Activated naive CD8-positive, alpha-beta T cell treated with anti-CD3 and anti-CD28 coated beads for 36 hours (primary cell): ENCODE measurements around the gene NDUFC2. TPM values are rescaled to one million over a fixed set of nuclear protein-coding genes. Genes with fewer than 3 reads are reported as not detected.
A peak's percentile ranks its signal among the peaks of the same experiment; 100 is the strongest.
"Not testable (repeated sequence)": the region's sequence is repeated elsewhere in the genome, so short reads cannot be mapped to it uniquely, and the experiment has no call there.

ENCODE experiments used
- DNase-seq: peaks from one replicate; pipeline ENCODE4 v3.0.0; 2021
- H3K27ac Mint-ChIP-seq: one replicate; pipeline ENCODE4 v1.8.0; 2022; ENCODE audit warnings: mild to moderate bottlenecking, moderate library complexity, mixed read lengths
- H3K27me3 Mint-ChIP-seq: one replicate; pipeline ENCODE4 v1.8.0; 2022; ENCODE audit warnings: mild to moderate bottlenecking, mixed read lengths
- H3K36me3 Mint-ChIP-seq: one replicate; pipeline ENCODE4 v1.8.0; 2021; ENCODE audit warnings: mild to moderate bottlenecking, mixed read lengths
- H3K4me1 Mint-ChIP-seq: one replicate; pipeline ENCODE4 v1.8.0; 2021; ENCODE audit warnings: mixed read lengths
- H3K4me3 Mint-ChIP-seq: one replicate; pipeline ENCODE4 v1.8.0; 2022; ENCODE audit warnings: mild to moderate bottlenecking, moderate library complexity, mixed read lengths
- H3K9me3 Mint-ChIP-seq: one replicate; pipeline ENCODE4 v1.8.0; 2022; ENCODE audit warnings: mixed read lengths
- total RNA-seq, 2 experiments: library from RNA; stranded (reverse); gene quantifications; one replicate each; pipeline ENCODE4 v1.2.3, GENCODE V29; 2021

NDUFC2 gene
- total RNA-seq, result 100 to 1,000 TPM; 196 to 211 TPM

GRCh38 chr11:78079232-78080083 is at the start of gene NDUFC2:
Gene NDUFC2 (minus strand): TSS chr11:78079862. CDS start chr11:78079744, 118 bp downstream.
- Mint-ChIP-seq H3K27me3 (no peaks in the 10 kb centered on the region), H3K4me3 (peak within 1 kb of the TSS; percentile 90), H3K9me3 (no peaks in the 10 kb centered on the region), H3K4me1 (peaks cover 41% of the 10 kb centered on the region), H3K36me3 (peaks cover 3% of the 10 kb centered on the region), H3K27ac (peak within 1 kb of the TSS; percentile 91)
- DNase-seq, result peak; percentile 72

DNA sequence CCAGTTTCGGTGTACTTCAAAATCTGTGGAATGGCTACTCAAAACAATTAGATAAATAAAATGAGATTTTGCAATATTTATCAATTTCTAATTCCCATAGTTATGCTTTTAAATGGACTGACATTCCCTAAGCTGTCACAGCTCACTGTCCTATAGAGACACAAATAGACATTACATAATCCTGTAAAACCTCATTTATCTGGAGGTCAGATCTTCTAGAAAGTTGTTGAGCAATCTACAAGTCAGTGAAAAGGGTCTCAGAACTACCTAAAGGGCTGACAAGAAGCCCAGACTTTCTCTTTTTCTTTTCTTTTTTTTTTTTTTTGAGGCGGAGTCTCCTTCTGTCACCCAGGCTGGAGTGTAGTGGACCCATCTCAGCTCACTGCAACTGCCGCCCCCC is 47.7 kb upstream of the NDUFC2 start:
- no peak for DNase-seq
- Mint-ChIP-seq H3K4me1 (peaks cover 2% of the 10 kb centered on the region), H3K4me3 (no peak overlapping the region)

GRCh38 chr11:78112582-78113275 is 33.1 kb upstream of the NDUFC2 start:
- Mint-ChIP-seq H3K36me3 (peaks cover 17% of the 10 kb centered on the region), H3K4me1 (no peaks in the 10 kb centered on the region), H3K4me3 (no peak overlapping the region), H3K27me3 (no peaks in the 10 kb centered on the region), H3K9me3 (no peaks in the 10 kb centered on the region), H3K27ac (no peak overlapping the region)
- no peak for DNase-seq

More for the DNA sequence above, 47.7 kb upstream of the NDUFC2 start:
- peaks cover 8% of the 10 kb centered on the region for H3K36me3 Mint-ChIP-seq
- H3K9me3 Mint-ChIP-seq, result no peaks in the 10 kb centered on the region
- no peak overlapping the region for H3K27ac Mint-ChIP-seq
- no peaks in the 10 kb centered on the region for H3K27me3 Mint-ChIP-seq

DNA sequence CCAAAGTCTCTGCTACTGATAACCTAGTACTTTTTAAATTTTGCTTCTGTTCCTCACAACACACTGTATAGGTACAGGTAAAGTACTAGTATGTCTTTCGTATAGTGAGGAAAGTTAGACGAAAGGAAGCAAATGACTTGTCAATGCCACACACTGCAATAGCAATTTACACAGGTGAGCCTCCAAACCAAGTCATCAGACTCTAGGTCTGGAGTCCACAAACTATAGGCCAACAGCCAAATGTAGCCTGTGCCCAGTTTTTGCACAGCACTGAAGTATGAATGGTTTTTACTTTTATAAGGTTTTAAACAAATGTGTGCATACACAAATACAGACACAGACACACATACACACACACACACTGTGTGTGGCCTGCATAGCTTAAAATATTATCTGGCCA is 31.6 kb upstream of the NDUFC2 start:
- Mint-ChIP-seq H3K27me3 (no peaks in the 10 kb centered on the region), H3K4me3 (no peak overlapping the region), H3K36me3 (peaks cover 20% of the 10 kb centered on the region), H3K4me1 (no peaks in the 10 kb centered on the region), H3K27ac (no peak overlapping the region), H3K9me3 (no peaks in the 10 kb centered on the region)
- no peak for DNase-seq

DNA sequence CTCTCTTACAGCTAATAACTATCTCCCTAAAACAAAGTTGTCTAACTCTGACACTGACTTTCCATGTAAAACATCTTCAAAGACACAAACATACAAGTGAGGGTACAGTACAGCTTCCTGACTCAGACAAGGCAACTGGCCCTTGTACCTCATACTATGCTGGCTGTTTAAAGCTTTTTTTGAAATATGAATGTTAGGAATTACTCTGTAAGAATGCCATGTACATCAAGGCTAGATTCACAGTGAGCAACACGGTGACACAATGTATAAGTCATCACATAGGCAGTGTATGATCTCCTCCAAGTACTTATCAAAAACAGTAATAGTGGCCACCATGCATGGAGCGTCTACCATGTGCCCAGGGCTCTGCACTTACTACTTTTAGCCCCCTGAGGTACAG is 31.2 kb upstream of the NDUFC2 start:
- Mint-ChIP-seq H3K27me3 (no peaks in the 10 kb centered on the region), H3K4me1 (no peaks in the 10 kb centered on the region), H3K27ac (no peak overlapping the region), H3K36me3 (peaks cover 23% of the 10 kb centered on the region), H3K4me3 (no peak overlapping the region), H3K9me3 (no peaks in the 10 kb centered on the region)
- DNase-seq, result no peak

GRCh38 chr11:78110351-78110750 is 30.7 kb upstream of the NDUFC2 start:
- no peaks in the 10 kb centered on the region for H3K4me1 Mint-ChIP-seq
- no peak for DNase-seq
- no peak overlapping the region for H3K4me3 Mint-ChIP-seq
- peaks cover 24% of the 10 kb centered on the region for H3K36me3 Mint-ChIP-seq
- H3K27me3 Mint-ChIP-seq, result no peaks in the 10 kb centered on the region
- no peaks in the 10 kb centered on the region for H3K9me3 Mint-ChIP-seq
- no peak overlapping the region for H3K27ac Mint-ChIP-seq

DNA sequence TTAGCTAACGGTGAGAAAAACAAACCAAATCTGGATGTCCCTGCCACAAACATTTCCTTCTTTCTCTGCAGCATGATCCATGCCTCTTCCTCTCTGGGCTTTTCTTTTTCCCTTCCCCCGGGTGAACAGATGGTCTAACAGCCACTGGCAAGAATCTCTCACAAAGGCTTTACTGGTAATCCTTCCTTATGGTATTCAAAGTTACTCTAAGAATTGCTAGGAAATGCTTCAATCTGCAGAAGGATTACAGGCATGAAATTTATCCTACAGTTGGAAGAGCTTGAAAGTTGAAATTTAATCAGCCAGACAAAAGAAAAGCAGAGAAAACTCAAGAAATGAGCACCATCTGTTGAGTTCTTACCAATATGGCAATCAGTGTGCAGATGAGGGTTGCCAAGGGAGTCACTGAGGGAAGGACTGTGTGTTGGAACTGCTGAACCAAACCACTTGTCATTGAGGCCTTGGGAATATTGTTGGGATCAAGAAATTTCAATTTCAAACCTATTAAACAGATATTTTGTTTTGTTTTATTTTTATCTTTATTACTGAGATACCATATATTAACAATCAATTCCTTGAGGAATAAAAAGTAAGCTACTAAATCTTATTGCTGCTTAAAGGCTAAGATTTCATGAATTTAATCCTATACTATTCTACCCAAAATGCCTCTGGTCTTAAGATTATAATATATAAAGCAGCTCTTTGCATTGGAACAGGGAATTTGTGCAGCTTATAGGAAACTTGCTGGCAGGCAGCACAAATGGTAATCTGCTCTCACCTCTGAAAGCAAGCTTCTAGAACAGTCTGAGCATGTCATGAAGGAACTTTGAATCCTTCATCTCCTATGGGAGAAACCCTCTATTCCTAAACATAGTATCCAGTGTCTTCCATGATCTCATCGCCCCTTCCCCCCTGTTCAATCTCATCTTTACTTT is 29.7 kb upstream of the NDUFC2 start:
- Mint-ChIP-seq H3K36me3 (peaks cover 24% of the 10 kb centered on the region), H3K4me1 (no peaks in the 10 kb centered on the region), H3K27ac (no peak overlapping the region), H3K4me3 (no peak overlapping the region), H3K27me3 (no peaks in the 10 kb centered on the region), H3K9me3 (no peaks in the 10 kb centered on the region)
- no peak for DNase-seq

DNA sequence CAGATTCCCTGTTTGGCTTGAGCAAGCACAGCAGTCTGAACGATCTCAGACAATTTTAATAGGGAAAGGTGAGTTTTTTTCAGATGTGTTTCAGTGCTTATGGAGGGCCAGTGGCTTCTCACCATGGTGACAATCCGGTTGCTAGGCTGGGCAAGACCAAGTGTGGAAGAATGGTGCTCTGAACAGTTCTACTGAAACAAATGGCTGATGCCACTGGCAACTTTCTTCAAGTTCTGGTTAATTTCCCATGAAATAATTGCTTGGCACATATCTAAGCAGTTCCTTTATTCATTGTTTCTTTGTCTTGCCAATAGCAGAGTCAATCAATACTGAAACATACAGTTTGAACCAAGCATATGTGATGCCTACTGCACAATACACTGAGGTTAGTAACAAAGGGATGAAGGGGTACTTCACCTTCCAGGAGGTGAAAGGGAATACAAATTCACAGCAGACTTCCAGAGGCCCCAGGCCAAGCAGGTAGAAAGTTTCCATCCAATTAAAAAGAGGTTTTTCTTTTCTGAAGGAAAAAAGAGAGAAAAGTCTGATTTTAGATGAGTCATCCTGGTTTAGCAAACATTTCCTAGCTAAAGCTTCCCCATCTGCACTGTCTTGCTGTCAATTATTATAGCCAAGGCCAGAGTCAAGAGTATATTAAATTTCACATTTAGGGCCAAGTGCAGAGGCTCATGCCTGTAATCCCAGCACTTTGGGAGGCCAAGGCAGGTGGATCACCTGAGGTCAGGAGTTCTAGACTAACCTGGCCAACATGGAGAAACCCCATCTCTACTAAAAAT is 21.2 kb upstream of the NDUFC2 start:
- Mint-ChIP-seq H3K9me3 (no peaks in the 10 kb centered on the region), H3K27ac (no peak overlapping the region), H3K27me3 (no peaks in the 10 kb centered on the region), H3K36me3 (peaks cover 17% of the 10 kb centered on the region), H3K4me3 (no peak overlapping the region), H3K4me1 (no peaks in the 10 kb centered on the region)
- no peak for DNase-seq

DNA sequence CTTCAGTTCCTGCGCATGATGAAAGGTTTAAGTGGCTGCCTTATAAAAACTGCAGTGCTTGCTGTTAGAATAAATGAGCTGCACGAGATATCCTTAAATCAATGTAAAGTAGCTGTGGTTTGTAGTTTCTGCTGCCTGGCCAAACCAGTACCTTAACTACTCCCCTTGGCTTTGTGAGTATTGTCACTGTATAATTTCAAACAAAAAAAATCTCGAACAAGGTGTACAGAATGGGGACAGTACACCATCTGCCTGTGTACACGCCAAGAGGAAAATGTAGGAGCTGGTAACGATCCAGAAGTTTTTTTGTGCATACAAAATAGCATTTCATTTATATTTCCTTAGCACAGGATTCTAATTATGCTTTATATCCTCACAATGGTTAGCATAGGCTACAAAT is 20.6 kb upstream of the NDUFC2 start:
- DNase-seq, result no peak
- no peaks in the 10 kb centered on the region for H3K27me3 Mint-ChIP-seq
- no peaks in the 10 kb centered on the region for H3K9me3 Mint-ChIP-seq
- peaks cover 20% of the 10 kb centered on the region for H3K36me3 Mint-ChIP-seq
- H3K4me3 Mint-ChIP-seq, result no peak overlapping the region
- no peak overlapping the region for H3K27ac Mint-ChIP-seq
- H3K4me1 Mint-ChIP-seq, result no peaks in the 10 kb centered on the region

DNA sequence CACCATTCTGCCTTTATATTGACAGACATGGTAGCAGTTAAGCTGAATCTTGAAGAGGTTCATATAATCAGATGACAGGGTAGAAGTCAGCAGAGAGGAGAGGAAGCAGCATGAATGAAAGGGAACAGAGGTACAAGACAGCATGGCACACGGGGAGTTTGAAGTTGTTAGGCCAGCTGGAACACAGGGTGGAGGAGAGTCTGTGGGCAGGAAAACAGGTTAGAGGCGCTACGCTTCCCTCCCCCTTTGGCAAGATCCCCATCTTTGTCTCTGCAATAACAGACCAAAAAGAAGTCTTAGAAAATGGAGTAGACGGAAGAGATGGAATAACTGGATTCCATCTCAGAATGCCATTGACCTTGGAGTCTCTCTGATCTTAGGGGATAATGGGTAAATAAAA is 20.0 kb upstream of the NDUFC2 start:
- no peak overlapping the region for H3K4me3 Mint-ChIP-seq
- no peak overlapping the region for H3K27ac Mint-ChIP-seq
- peaks cover 26% of the 10 kb centered on the region for H3K36me3 Mint-ChIP-seq
- no peaks in the 10 kb centered on the region for H3K9me3 Mint-ChIP-seq
- no peak for DNase-seq
- H3K27me3 Mint-ChIP-seq, result no peaks in the 10 kb centered on the region
- H3K4me1 Mint-ChIP-seq, result peaks cover 3% of the 10 kb centered on the region

DNA sequence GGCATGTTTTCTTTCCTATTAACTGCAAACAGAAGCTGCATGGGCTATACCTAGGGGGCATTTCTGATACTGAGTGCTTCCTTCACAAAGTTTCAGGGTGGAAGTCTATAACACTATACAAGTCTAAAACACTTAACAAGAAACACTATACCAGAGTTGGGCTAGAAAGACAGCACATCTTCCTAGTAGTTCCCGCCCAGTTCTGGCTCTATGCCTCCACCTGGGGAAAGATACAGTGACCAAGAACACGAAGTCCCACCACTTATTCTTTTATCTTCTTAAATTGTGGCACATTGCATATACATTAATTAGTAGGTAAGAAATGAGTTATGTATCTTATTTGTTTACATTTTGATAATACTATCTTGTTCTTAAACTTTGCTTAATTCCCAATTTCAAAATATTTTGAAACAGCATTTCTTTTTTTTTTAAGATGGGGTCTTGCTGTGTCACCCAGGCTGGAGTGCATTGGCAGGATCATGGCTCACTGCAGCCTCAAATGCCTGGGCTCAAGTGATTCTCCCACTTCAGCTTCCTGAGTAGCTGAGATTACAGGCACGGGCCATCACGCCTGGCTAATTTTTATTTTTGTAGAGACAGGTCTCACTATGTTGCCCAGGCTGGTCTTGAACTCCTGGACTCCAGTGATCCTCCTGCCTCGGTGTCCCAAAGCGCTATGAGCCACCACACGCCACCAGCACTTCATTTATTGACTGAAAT is 18.2 kb upstream of the NDUFC2 start:
- peaks cover 36% of the 10 kb centered on the region for H3K36me3 Mint-ChIP-seq
- H3K27ac Mint-ChIP-seq, result no peak overlapping the region
- H3K9me3 Mint-ChIP-seq, result no peaks in the 10 kb centered on the region
- no peak for DNase-seq
- H3K4me3 Mint-ChIP-seq, result no peak overlapping the region
- peaks cover 8% of the 10 kb centered on the region for H3K4me1 Mint-ChIP-seq
- no peaks in the 10 kb centered on the region for H3K27me3 Mint-ChIP-seq

DNA sequence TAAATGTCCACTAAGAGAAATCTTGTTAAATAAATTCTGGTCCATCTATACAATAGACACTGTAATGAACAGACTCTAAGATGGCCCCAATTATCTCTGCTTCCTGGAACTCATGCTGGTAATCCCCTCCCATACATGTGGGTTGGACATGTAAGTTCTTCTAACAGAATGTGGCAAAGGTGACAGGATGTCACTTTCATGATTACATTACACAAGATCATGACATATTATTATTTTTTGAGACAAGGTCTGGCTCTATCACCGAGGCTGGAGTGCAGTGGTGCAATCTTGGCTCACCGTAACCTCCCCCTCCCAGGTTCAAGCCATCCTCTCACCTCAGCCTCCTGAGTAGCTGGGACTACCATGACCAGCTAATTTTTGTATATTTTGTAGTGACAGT is 14.6 kb upstream of the NDUFC2 start:
- Mint-ChIP-seq H3K27me3 (no peaks in the 10 kb centered on the region), H3K27ac (peak overlapping the region; percentile 82), H3K4me3 (peak overlapping the region; percentile 10), H3K36me3 (peaks cover 34% of the 10 kb centered on the region), H3K4me1 (peaks cover 8% of the 10 kb centered on the region), H3K9me3 (no peaks in the 10 kb centered on the region)
- peak; percentile 9 for DNase-seq

GRCh38 chr11:78086521-78087074 is 6.9 kb upstream of the NDUFC2 start:
- H3K27me3 Mint-ChIP-seq, DNase-seq, H3K27ac Mint-ChIP-seq, H3K9me3 Mint-ChIP-seq, H3K4me1 Mint-ChIP-seq, H3K36me3 Mint-ChIP-seq, H3K4me3 Mint-ChIP-seq: not testable (repeated sequence)
